Frontal cortex (tissue), 4 donors: ENCODE data around the gene RGS18. TPM values are rescaled to one million over a fixed set of nuclear protein-coding genes. Genes with fewer than 3 reads are reported as not detected.
"Not testable (repeated sequence)": the region's sequence is repeated elsewhere in the genome, so short reads cannot be mapped to it uniquely, and the experiment has no call there.

ENCODE experiments used
- DNase-seq, 2 donors: peaks; one replicate each; pipeline ENCODE4 v3.0.0; 2012; ENCODE audit warnings: low spot score in 2 of 2
- FAIRE-seq: peaks from 2 replicates; lab custom pipeline; 2012; peaks lifted over from hg19 to GRCh38; lab: Jason Lieb, UNC
- total RNA-seq: library from RNA; depleted of rRNA; stranded (reverse); fragments of >200 nt; gene quantifications from one replicate; pipeline ENCODE4 v1.2.3, GENCODE V29; 2014
- donor health status: control.
- donor health status: control.
- donor health status: control.

Gene RGS18
- total RNA-seq, 1 donor from 2014 or later: 0.41 TPM

DNA sequence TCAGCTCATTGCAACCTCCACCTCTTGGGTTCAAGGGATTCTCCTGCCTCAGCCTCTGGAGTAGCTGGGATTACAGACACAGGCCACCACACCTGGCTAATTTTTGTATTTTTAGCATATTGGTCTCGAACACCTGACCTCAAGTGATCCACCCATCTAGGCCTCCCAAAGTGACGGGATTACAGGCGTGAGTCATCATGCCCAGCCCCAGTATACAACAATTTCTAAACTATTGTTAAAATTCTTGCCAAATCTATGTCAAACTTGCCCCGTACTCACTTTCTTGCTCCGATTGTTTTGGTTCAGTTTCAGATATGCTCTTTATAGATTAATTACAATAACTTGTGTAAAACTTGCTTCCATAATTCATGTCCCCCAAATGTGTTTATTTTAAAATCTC is 4.1 kb downstream of the RGS18 start:
- FAIRE-seq (no peak), DNase-seq (no peak)

DNA sequence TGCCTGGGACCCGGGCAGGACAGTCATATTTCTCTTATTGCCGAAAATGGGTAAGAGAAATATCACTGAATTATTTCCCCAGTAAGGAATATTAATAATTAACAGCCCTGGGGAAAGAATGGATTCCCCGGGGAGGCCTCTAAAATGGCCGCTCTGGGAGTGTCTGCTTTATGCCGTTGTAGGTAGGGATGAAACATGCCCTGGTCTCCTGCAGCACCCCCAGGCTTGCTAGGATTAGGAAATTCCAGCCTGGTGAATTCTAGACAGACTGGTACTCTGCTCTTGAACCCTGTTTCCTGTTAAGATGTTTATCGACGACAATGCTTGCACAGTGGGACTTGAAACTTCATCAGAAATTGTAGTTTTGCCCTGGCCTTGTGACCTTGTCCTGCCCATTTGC is 6.7 kb downstream of the RGS18 start:
- not testable (repeated sequence) for FAIRE-seq

DNA sequence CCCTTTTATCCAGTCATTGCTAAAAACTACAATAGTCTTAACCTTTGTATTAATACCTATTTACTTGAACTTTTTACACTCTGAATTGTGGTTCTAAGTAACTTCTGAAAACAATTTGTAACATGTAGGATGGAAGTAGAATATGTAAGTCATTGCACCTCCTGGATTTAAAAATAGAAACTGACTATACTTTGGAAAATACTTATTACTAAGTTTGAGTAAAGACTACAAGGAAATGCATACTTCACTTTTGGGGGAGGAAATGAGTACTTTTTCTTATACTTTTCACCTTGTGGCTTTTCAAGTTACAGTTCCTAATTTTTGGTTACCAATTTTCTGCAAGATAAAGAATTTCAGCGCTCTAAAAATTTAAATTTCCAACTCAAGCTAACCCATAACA is 8.7 kb downstream of the RGS18 start:
- DNase-seq (no peak), FAIRE-seq (no peak)

More for the DNA sequence above, 6.7 kb downstream of the RGS18 start:
- not testable (repeated sequence) for DNase-seq

GRCh38 chr1:192167911-192168700 is 9.8 kb downstream of the RGS18 start:
- DNase-seq: no peak
- FAIRE-seq: no peak

GRCh38 chr1:192168964-192169363 is 10.7 kb downstream of the RGS18 start:
- DNase-seq (no peak), FAIRE-seq (no peak)

DNA sequence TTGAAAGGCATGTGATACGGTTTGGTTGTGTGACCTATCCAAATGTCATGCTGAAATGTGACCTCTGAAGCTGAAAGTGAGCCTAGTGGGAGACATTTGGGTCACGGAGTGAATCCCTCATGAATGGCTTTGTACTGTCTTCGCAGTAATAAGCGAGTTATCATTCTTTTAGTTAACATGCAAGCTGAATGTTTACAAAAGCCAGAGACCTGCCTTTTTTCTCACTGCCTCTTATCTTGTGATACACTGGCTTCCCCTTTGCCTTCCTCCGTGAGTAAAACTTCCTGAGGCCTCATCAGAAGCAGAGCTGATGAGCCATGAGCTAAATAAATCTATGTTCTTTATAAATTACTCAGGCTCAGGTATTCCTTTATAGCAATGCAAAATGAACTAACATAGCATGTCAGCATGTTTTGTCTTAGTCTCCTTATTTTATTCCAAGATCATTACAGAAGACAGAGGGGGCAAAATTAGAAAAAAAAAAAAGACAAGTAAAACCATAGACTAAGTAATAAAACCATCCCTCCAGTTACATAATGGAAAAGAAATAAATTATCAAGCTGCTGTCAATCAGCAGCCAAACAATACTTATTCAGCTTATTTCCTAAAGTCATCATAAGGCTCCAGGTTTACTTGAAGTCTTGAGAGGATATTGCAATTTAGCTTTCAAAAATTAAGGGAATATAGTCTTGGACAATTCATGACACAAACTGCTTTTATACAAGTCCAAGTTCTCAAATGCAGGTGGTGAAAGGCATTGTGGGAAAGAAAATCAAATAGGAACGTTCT is 12.1 kb downstream of the RGS18 start:
- FAIRE-seq: no peak

DNA sequence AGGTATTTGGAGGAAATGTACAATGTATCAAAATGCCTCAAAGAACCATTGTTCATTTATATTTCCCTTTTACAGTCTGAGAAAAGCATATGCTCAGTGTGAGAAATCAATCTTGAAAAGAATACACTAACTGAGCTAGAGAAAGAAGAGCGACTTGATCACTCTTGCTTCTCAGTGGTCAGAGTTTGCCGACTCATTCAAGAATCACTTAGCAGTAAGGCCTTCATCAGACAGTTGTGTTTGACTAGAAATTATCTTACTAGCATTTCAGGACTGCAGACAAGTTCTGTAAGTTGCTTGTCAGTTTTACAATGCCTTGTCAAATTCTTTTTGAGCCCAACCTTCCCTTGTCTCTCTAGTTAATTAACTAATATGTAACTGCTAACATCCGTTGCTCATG is 12.9 kb downstream of the RGS18 start:
- no peak for FAIRE-seq

More for the DNA sequence above, 12.1 kb downstream of the RGS18 start:
- DNase-seq: no peak

DNA sequence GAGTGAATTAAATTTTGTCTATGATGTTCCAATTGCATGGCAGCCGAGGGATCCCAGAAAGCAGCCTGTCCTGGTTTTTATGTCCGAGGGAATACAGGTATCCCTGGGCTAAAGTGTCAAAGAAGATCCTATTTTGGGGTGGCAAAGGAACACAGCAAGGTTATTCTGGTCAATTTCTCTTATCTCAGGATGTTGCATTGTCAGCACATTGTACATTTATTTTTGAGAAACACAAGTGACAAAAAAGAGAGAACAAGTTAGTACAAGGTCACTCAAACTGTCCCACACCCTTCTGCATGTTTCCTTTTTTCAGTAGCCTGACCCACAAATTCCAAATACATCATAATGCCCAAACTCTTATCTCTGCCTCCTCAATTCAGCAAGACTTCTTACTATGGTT is 17.7 kb downstream of the RGS18 start:
- DNase-seq (no peak), FAIRE-seq (no peak)

More for the DNA sequence above, 12.9 kb downstream of the RGS18 start:
- no peak for DNase-seq

- DNase-seq (no peak), FAIRE-seq (no peak)
Observed at GRCh38 chr1:192183788-192184187, 25.5 kb downstream of the RGS18 start.

DNA sequence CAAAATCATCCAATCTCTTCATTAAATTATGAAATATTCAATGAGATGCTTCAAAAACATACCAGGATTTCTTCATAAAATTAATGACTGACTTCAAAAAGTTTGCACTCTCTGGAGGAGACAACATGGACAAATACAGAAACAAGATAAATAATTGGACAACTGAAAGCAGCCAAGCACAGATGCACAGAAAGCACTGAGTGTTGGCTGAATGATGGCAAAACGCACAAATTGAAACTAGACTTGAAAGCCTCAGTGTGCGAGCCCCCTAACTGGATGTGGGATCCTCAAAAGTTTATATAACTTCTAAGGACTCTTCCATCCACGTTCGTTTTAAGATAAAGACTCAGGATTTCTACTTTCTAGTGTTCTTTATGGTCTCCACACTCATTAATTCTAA is 27.9 kb downstream of the RGS18 start:
- no peak for FAIRE-seq

DNA sequence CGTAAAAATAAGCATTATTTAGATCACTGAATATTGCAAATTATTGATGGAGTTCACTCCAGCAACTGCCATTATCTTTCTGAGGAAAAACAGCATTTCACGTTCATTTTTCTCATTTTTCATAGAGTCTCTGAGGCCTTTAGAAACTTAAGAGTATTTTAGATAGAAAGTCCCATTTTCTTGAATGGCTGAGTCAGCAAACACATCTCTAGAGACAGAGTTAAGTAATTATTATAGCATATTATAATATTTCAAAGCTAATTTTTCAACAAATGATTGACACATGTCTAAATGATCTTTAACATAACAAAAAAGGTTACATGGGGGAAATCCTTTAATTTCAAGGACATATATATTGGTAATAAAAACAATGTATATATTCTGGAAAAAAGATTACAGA is 31.8 kb downstream of the RGS18 start:
- no peak for FAIRE-seq
- DNase-seq: no peak

More for the DNA sequence above, 27.9 kb downstream of the RGS18 start:
- no peak for DNase-seq

DNA sequence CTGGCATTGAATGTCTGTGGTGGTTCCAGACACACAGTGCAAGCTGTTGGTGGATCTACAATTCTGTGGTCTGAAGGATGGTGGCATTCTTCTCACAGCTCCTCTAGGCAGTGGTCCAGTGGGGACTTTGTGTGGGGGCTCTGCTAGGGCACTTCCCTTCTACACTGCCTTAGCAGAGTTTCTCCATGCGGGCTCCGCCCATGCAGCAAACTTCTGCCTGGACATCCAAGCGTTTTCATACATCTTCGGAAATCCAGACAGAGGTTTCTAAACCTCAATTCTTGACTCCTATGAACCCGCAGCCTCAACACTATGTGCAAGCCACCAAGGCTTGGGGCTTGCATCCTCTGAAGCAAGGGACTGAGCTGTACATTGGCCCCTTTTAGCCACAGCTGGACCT is 43.0 kb downstream of the RGS18 start:
- FAIRE-seq (no peak), DNase-seq (no peak)

DNA sequence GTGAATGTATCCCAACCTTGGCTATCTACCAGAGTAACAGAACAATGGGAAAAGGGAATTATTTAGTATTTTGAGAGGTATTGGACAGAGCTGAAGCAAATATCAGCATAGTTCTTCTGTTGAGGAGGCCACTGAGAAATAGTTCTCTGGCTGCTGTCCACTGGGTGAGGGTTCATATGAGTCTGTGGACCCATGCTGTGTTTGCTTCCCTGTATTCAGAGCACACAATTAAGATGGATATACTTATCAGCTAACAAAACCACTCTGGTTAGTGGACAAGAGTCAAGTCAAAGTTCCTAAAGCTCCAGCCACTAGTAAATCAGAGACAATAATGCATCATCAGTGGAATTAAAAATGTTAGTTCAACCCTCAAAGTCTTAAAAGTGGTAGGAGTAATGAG is 66.1 kb downstream of the RGS18 start:
- FAIRE-seq: no peak
- DNase-seq: no peak

- no peak for FAIRE-seq
- DNase-seq: no peak
Observed at GRCh38 chr1:192224846-192225245, 66.6 kb downstream of the RGS18 start.

DNA sequence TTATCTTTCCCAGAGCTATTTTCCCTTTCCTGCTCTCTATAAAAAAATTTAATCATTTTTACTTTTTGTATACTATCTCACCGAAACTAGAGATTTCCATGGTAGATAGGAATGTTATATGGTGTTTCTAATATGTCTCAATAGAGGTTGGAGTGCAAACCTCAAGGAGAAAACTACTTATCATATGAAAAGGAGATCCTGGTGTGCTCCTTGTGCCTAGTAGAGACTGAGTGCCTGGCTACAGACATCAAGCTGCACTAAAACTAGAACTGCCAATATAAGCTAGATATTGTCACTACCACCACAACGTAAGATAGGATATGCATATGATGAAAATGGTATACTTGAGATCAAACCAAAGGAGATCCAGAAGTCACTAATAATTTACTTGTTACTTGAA is 67.0 kb downstream of the RGS18 start:
- no peak for DNase-seq
- FAIRE-seq: no peak

- FAIRE-seq (no peak), DNase-seq (no peak)
Observed at GRCh38 chr1:192225703-192226102, 67.4 kb downstream of the RGS18 start.

DNA sequence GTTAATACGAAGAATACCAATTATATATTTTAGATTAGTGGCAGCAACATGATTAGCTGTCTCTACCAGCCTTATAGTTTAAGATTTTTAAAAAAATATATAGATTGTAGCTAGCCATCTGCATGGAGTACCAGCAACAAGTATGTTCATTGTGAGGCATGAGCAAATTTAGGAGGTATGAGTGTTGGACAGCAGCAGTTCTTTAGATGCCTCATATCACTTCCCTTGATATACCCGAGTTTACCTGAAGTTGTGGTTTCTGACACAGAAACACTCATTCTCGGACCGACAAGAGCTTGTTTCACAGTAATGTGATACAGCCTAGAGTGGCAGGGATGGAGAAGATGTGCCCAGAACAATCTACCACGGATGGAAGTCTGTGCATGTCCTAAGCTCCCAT is 69.1 kb downstream of the RGS18 start:
- no peak for FAIRE-seq
- no peak for DNase-seq

- DNase-seq, FAIRE-seq: not testable (repeated sequence)
Observed at GRCh38 chr1:192227980-192228379, 69.7 kb downstream of the RGS18 start.

DNA sequence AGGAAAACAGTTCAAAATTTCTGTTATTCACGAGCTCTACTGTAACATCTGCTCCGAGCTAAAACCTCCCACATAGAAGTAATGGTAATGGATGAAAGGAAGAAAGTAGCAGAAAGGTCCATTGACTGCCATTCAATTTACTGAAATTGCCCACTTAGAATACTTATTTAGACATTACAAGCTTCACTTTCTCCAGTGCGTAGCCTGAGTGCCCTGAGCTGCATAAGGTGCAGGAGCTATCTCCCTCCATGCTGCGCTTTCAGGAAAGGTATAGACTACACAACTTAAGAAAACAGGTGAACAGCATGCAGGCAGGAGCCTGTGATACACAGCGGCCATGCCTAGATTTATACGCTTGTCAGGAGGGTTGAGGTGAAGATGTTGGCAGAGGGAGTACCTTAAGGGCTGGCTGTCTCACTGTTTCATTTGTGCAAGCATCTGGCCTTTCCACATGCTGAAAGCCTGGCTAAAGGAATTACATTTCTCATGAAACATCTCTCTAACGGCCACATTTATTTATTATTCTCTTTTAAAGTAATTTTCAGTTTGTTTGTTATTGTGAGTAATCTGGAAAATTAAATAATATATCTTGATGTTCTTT is 74.7 kb downstream of the RGS18 start:
- no peak for FAIRE-seq
- no peak for DNase-seq

GRCh38 chr1:192235127-192235526 is 76.9 kb downstream of the RGS18 start:
- DNase-seq (no peak), FAIRE-seq (no peak)
